ENCODE measurements around the gene SNX32.

Gene SNX32

GRCh38 chr11:65857500-65857852, 23.7 kb downstream of the SNX32 start:
- peak; percentile 61 for DNase-seq (ENCODE audit: low spot score)

- peak; percentile 97 for DNase-seq (ENCODE audit: low spot score)
These were observed 24.3 kb downstream of the SNX32 start, which contains the start of gene CFL1 for GRCh38 chr11:65857853-65858680. CFL1 (minus strand) TSS chr11:65858180; CDS start chr11:65858099, 81 bp downstream.

GRCh38 chr11:65858681-65859087, 24.9 kb downstream of the SNX32 start:
- no peak for DNase-seq (ENCODE audit: low spot score)

DNA sequence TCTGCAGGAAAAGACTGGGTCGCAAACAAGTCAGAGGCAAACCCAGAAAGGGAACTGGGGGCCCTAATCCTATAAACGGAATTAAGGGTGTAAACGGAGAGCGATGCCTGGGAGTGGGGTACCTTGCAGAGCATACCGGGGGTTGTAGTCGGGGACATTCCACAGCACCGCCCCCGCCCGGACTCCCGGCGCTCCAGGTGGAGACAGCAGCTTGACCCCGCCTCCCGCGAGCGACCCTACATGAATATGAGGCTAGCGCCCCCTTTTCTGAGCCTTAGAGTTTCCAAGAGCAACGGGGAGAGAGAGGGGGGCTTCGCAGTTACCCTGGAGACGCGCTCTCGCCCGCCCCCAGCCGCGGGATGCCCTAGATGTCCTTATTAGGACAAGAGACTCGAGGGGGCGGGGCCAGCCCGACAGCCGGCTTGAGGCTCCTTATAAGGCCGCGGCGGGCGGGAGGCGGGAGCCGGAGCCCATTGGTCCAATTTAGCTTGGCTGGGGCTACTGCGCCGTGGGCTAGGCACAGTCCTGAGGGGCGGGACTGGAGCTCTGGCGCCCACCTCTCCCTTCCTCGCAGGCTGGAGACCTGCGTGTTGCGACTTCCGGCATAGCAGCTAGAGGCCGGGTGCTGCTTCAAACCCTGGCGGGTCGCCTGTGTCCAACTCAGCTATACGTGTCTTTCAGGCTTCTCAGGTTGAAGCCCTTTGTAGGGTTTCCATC, 25.5 kb downstream of the SNX32 start:
- DNase-seq (ENCODE audit: low spot score), result peak; percentile 97

DNA sequence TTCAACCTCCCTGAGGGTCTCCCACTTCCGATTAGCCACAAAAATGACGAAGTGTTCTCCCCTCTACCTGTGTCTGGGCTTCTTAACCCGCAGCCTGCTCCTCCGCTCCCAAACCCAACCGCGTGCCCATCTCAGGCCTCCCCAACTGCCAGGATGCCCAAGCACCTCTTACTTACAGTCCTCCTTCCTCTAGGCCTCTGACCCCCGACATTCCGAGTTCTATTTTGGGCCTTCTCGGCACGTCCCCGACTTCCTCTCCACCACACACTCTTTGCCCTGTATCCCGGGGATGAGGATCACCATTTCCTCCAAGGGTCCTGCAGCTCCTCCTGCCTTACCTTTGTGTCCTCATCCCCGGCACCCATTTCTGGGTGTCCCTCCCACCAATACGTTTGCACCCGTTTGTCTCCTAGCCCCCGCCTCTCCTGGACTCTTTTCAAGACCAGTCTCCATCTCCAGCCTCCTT, 26.1 kb downstream of the SNX32 start:
- DNase-seq (ENCODE audit: low spot score), result no peak

GRCh38 chr11:65860278-65861164, 26.8 kb downstream of the SNX32 start, which contains the start of gene MUS81:
MUS81 (plus strand) TSS chr11:65860433; CDS start chr11:65860754, 321 bp downstream.
- DNase-seq (ENCODE audit: low spot score), result peak; percentile 97

GRCh38 chr11:65861165-65861505, 27.4 kb downstream of the SNX32 start:
- no peak for DNase-seq (ENCODE audit: low spot score)

DNA sequence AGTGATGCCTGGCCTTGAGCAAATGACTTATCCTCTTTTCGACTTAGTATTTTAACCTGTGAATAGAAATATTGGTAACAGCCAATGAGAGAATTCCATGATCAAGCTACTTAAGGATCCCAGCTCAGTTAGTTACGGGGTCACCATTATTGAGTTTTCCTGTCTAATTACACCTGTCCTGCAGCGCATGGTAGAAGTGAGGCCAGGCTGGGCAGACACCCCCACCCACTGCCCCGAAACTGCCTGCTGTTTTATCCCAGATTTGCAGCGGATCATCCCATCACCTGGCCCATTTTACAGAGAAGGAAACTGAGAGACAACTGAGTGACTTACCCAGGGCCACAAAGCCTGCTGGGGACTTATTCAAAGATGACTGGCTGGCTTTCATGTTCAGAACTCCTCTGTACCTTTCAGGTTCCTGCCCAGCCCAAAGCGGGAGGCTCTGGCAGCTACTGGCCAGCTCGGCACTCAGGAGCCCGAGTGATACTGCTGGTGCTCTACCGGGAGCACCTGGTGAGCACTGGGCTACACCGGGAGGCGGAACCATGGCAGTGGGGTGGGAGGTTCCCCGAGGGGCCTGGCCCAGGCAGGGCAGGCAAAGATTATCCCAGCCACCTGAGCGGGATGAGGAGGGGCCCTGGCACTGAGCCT, 27.9 kb downstream of the SNX32 start:
- DNase-seq (ENCODE audit: low spot score), result no peak

DNA sequence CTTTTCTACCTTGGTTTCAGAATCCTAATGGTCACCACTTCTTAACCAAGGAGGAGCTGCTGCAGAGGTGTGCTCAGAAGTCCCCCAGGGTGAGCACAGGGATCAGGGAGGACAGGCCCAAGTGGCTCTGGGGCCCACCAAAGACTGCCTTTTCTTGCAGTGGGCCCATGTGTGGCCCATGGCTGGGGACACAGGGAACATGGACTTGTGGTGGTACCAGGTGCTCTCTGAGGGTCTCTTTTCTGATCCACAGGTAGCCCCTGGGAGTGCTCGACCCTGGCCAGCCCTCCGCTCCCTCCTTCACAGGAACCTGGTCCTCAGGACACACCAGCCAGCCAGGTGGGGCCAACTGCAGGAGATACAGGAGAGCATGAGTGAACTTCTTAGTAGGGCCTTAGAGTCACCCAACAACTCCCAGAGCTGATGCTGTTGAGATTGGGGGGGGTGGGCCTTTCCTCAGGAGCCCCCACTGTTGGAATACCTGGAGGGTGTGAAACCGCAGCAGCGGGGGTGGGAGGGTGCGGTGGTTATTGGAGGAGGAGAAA, 28.5 kb downstream of the SNX32 start:
- no peak for DNase-seq (ENCODE audit: low spot score)

- no peak for DNase-seq (ENCODE audit: low spot score)
These were observed 29.5 kb downstream of the SNX32 start for GRCh38 chr11:65862941-65863888.

GRCh38 chr11:65863889-65864705, 30.3 kb downstream of the SNX32 start:
- no peak for DNase-seq (ENCODE audit: low spot score)

DNA sequence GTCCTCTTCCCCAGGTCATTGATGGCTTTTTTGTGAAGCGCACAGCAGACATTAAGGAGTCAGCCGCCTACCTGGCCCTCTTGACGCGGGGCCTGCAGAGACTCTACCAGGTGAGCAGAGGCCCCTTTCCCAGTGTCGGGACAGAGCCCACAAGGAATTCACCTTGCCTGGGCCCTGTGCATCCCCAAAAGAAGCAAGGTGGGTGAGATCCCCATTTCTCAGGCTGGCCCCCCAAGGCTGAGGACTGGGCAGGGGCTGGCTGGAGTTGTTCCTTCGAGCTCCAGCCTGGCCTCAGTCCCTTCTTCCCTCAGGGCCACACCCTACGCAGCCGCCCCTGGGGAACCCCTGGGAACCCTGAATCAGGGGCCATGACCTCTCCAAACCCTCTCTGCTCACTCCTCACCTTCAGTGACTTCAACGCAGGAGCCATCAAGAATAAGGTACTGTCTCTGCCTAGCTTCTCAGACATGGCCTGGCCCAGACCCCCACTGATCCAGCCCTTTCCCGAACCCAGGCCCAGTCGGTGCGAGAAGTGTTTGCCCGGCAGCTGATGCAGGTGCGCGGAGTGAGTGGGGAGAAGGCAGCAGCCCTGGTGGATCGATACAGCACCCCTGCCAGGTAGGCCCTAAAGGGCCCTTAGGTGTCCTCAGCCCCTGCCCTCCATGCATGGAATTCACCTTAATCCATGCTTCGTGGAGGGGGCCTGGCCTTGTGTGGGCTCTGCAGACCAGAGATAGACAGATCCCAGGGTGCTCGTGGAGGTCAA, 31.1 kb downstream of the SNX32 start:
- no peak for DNase-seq (ENCODE audit: low spot score)

DNA sequence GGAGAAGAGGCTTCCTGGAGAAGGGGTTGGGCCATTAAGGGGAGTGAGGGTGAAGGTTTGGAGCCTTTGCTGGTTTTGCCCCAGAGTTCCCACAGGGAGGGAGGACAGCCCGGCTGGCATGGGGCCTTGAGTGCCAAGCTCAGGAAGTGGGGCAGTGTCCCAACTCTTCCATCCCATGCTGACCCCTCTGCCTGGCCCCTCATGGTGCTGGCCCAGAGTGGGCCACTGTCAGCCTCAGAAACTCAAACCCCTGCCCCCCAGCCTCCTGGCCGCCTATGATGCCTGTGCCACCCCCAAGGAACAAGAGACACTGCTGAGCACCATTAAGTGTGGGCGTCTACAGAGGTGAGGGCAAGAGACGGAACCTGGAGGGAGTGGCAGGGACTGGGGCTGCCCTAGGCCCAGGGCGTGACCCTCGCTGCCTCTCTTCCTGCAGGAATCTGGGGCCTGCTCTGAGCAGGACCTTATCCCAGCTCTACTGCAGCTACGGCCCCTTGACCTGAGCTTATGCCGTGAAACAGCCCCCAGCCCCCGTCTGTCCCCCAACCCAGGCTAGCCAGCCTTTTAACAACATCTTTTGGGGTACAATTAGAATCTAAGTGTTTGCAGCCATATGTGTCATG, 31.9 kb downstream of the SNX32 start:
- DNase-seq (ENCODE audit: low spot score), result no peak

- DNase-seq (ENCODE audit: low spot score), result no peak
These were observed 32.9 kb downstream of the SNX32 start for GRCh38 chr11:65866509-65867283.

DNA sequence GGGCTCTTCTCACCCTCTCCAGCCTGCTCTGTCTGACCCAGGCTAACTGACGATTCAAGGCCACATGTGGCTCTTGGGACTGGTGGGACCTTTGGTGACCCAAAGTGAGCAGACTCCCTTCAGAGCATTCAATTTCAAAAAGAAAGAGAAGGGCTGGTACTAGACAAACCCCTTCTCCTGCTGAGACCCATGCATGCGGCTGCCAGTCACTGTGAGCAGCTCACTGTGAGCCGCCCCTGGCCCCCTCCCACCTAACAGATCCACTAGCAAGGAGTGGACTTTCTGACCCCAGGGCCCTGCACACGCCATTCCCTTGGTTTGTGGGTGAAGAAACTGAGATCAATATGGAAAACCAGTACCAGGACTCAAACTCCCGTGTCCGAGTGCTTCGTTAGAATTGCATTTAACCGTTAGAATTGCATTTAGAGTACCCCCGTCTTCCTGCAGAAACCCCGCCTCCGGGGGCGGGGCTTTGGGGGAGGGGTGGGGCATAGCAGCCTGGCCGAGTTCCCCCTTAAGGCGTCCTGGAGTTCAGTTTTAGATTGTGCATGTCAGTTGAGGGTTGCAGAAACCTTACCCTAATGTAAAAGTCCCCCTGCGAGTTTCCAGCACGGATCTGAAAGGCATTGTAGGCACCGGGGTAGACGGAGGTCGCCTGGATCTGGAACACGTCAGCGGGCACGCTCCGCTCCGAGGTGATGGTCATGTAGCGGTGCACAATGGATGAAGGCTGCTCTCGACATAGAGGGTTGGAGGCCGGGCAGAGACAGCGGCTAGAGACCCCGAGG, 33.7 kb downstream of the SNX32 start:
- DNase-seq (ENCODE audit: low spot score), result no peak

GRCh38 chr11:65868076-65868667, 34.4 kb downstream of the SNX32 start:
- DNase-seq (ENCODE audit: low spot score), result peak; percentile 30
